Erythroblast (primary cell): ENCODE measurements around the gene GIPC1.

Experiments
- GATA1 ChIP-seq: IDR thresholded peaks from 2 replicates; pipeline ENCODE4 v1.6.1; 2011; ENCODE audit warnings: low read depth, mild to moderate bottlenecking, control low read depth, low read length, moderate library complexity
- POLR2A ChIP-seq: IDR thresholded peaks from 2 replicates; pipeline ENCODE4 v1.6.1; 2011; ENCODE audit warnings: mild to moderate bottlenecking, low read length

GRCh38 chr19:14492756-14493337 lies 3.1 kb downstream of the GIPC1 start:
- TF ChIP-seq POLR2A: no peak
- no peak for TF ChIP-seq GATA1
